ENCODE results near the gene KIF15.
"Not testable (repeated sequence)": the region's sequence is repeated elsewhere in the genome, so short reads cannot be mapped to it uniquely, and the experiment has no call there.

The KIF15 gene

GRCh38 chr3:44848634-44849033 lies 87.0 kb downstream of the KIF15 start:
- Histone ChIP-seq H3K9me2 (replicated peaks; ENCODE audit: control insufficient read depth, low read length) (no peaks in the 10 kb centered on the region), H3K4me2 (ENCODE audit: low read length) (no peak overlapping the region), H3K79me2 (ENCODE audit: control insufficient read depth, low read length) (no peaks in the 10 kb centered on the region), H3K27me3 (ENCODE audit: control insufficient read depth, low read length) (no peaks in the 10 kb centered on the region), H3K36me3 (ENCODE audit: control insufficient read depth, low read length) (peaks cover 89% of the 10 kb centered on the region), H3F3A (ENCODE audit: control insufficient read depth, insufficient read depth) (no peaks in the 10 kb centered on the region), H3K4me3 (ENCODE audit: low read length) (no peak overlapping the region), H3K27ac (ENCODE audit: low read depth, low read length) (no peak overlapping the region), H4K20me1 (ENCODE audit: control insufficient read depth, insufficient read depth, low read depth, low read length) (no peaks in the 10 kb centered on the region), H3K4me1 (ENCODE audit: control insufficient read depth, low read length) (no peaks in the 10 kb centered on the region), H3K9me3 (ENCODE audit: control insufficient read depth, insufficient read depth, low read length) (peaks cover 4% of the 10 kb centered on the region; the same call in 1 of the 2 replicates)
- TF ChIP-seq EZH2phosphoT487 (IDR thresholded peaks at IDR 0.05; ENCODE audit: borderline replicate concordance, low read length) (no peak), CTCF (IDR thresholded peaks at IDR 0.05; ENCODE audit: low read depth, low read length, poor library complexity, severe bottlenecking) (no peak)

DNA sequence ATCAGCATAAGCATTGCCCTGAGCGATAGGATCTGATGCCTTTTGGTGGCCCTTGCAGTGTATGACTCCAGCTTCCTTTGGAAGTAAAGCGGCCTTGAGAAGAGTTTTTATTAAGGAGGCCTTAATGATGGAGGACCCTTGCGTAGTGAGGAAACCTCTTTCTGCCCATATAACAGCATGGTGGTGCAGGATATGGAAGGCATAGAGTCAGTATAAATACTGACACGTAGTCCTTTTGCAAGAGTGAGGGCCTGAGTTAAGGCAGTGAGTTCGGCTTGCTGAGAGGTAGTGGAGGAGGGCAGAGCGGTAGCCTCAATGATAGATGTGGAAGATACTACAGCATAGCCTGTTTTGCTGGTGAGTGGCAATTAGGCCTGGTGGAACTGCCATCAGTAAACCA lies 95.1 kb downstream of the KIF15 start:
- not testable (repeated sequence) for H3K79me2 ChIP-seq (ENCODE audit: control insufficient read depth, low read length); H3K9me2 ChIP-seq (replicated peaks; ENCODE audit: control insufficient read depth, low read length); H3K4me3 ChIP-seq (ENCODE audit: low read length); H3K27me3 ChIP-seq (ENCODE audit: control insufficient read depth, low read length); H3F3A ChIP-seq (ENCODE audit: control insufficient read depth, insufficient read depth); H3K4me2 ChIP-seq (ENCODE audit: low read length); H4K20me1 ChIP-seq (ENCODE audit: control insufficient read depth, insufficient read depth, low read depth, low read length); H3K4me1 ChIP-seq (ENCODE audit: control insufficient read depth, low read length); H3K9me3 ChIP-seq (ENCODE audit: control insufficient read depth, insufficient read depth, low read length); H3K27ac ChIP-seq (ENCODE audit: low read depth, low read length)
- H3K36me3 ChIP-seq (ENCODE audit: control insufficient read depth, low read length) = peaks cover 33% of the 10 kb centered on the region

DNA sequence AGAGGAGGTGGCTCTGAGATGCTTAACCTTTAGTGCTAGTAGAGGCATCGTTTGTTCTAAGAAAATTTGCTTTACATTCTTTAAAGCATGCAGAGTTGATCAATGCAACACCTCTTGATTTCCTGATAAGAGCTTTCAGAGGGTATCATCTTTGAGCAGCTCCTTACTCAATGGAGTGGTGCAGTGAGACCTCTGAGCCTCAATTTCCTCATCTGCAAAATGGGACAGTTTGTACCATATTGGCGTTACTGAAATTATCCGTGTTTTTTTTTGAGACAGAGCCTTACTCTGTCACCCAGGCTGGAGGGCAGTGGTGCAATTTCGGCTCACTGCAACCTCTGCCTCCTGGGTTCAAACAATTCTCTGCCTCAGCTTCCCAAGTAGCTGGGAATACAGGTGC lies 98.5 kb downstream of the KIF15 start:
- Histone ChIP-seq H3K9me2 (replicated peaks; ENCODE audit: control insufficient read depth, low read length) (no peaks in the 10 kb centered on the region), H3K36me3 (ENCODE audit: control insufficient read depth, low read length) (peaks cover 9% of the 10 kb centered on the region; the same call in 1 of the 2 replicates), H3F3A (ENCODE audit: control insufficient read depth, insufficient read depth) (0 out of 2 replicates have a peak, but pooled peaks cover 3% of the 10 kb centered on the region), H3K79me2 (ENCODE audit: control insufficient read depth, low read length) (peaks cover 9% of the 10 kb centered on the region), H3K27ac (ENCODE audit: low read depth, low read length) (no peak overlapping the region), H3K4me3 (ENCODE audit: low read length) (no peak overlapping the region), H3K27me3 (ENCODE audit: control insufficient read depth, low read length) (no peaks in the 10 kb centered on the region), H4K20me1 (ENCODE audit: control insufficient read depth, insufficient read depth, low read depth, low read length) (no peaks in the 10 kb centered on the region), H3K4me2 (ENCODE audit: low read length) (no peak overlapping the region), H3K9me3 (ENCODE audit: control insufficient read depth, insufficient read depth, low read length) (no peaks in the 10 kb centered on the region), H3K4me1 (ENCODE audit: control insufficient read depth, low read length) (peaks cover 12% of the 10 kb centered on the region)
- no peak for TF ChIP-seq EZH2phosphoT487 (IDR thresholded peaks at IDR 0.05; ENCODE audit: borderline replicate concordance, low read length)
- no peak for TF ChIP-seq CTCF (IDR thresholded peaks at IDR 0.05; ENCODE audit: low read depth, low read length, poor library complexity, severe bottlenecking)

DNA sequence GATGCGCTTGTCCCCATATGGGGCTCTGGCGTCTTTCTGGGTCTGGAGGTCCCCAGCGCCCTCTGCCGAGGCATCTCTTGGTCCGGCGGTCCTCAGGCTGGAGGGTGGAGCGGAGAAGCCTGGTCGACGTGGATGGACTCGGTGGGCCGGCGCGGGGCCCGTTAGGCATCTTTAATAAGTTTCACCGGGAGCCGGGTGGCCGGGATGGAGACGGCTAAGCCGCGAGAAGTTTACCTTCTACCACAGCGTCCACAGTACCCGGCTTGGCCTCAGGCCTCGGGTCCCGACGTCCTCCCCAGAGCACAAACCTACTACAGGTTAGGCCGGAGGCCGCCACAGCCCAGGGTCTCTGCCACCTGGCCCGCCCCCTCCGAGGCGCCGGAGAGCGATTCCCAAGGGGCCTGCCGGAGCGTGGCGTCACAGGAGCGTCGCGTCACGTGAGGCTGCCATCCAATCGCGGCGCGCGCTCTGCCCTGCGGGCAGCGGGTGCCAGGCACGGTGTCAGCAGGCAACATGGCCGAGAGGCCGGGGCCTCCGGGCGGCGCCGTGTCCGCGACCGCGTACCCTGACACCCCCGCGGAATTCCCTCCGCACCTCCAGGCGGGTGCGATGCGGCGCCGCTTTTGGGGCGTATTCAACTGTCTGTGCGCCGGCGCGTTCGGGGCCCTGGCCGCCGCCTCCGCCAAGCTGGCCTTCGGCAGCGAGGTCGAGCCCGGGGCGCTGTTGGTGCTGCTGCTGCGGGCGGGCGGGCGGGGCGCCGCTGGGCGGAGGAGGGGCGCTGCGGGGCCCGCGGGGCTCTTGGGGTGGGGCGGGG lies 100.0 kb downstream of the KIF15 start, which contains the start of gene TMEM42:
TSS of gene TMEM42 (plus strand) at position 501 of the 814 bp plus-strand sequence. CDS start at position 514, 13 bp downstream.
- TF ChIP-seq EZH2phosphoT487 (IDR thresholded peaks at IDR 0.05; ENCODE audit: borderline replicate concordance, low read length) (no peak), CTCF (IDR thresholded peaks at IDR 0.05; ENCODE audit: low read depth, low read length, poor library complexity, severe bottlenecking) (no peak)
- Histone ChIP-seq H3K4me2 (ENCODE audit: low read length) (peak within 1 kb of the TSS; percentile 86), H3K27ac (ENCODE audit: low read depth, low read length) (no peak within 1 kb of the TSS), H3K9me3 (ENCODE audit: control insufficient read depth, insufficient read depth, low read length) (no peaks in the 10 kb centered on the region), H3K9me2 (replicated peaks; ENCODE audit: control insufficient read depth, low read length) (no peaks in the 10 kb centered on the region), H3K36me3 (ENCODE audit: control insufficient read depth, low read length) (peaks cover 13% of the 10 kb centered on the region; the same call in 1 of the 2 replicates), H3K79me2 (ENCODE audit: control insufficient read depth, low read length) (peaks cover 9% of the 10 kb centered on the region), H3K4me1 (ENCODE audit: control insufficient read depth, low read length) (peaks cover 12% of the 10 kb centered on the region), H3F3A (ENCODE audit: control insufficient read depth, insufficient read depth) (0 out of 2 replicates have a peak, but pooled peaks cover 3% of the 10 kb centered on the region), H3K4me3 (ENCODE audit: low read length) (peak within 1 kb of the TSS; percentile 77), H3K27me3 (ENCODE audit: control insufficient read depth, low read length) (no peaks in the 10 kb centered on the region), H4K20me1 (ENCODE audit: control insufficient read depth, insufficient read depth, low read depth, low read length) (no peaks in the 10 kb centered on the region)
